Bronchial epithelial cell (primary cell): ENCODE measurements around the gene GNMT. TPM values are rescaled to one million over a fixed set of nuclear protein-coding genes. Genes with fewer than 3 reads are reported as not detected.
A peak's percentile ranks its signal among the peaks of the same experiment; 100 is the strongest.

Source experiments
- DNase-seq: peaks from one replicate; pipeline ENCODE4 v3.0.0-alpha.2; 2010; ENCODE audit warnings: low read depth
- FAIRE-seq: peaks from 2 replicates; lab custom pipeline; 2011; peaks lifted over from hg19 to GRCh38; lab: Jason Lieb, UNC
- H3K27me3 ChIP-seq: 2 replicates; pipeline ENCODE4 v1.5.1; 2011; ENCODE audit warnings: low read length; ENCODE audit not compliant: control insufficient read depth, insufficient read depth
- H3K36me3 ChIP-seq: 2 replicates; pipeline ENCODE4 v1.5.1; 2011; ENCODE audit warnings: low read length; ENCODE audit not compliant: control insufficient read depth, insufficient read depth
- H3K4me3 ChIP-seq: 2 replicates; pipeline ENCODE4 v1.5.1; 2011; ENCODE audit warnings: mild to moderate bottlenecking, low read depth, low read length, control low read depth
- CTCF ChIP-seq: IDR thresholded peaks from 2 replicates; pipeline ENCODE4 v1.5.1; 2011; ENCODE audit warnings: mild to moderate bottlenecking, moderate library complexity, low read length, control low read depth, inconsistent platforms; ENCODE audit not compliant: insufficient read depth, severe bottlenecking
- total RNA-seq: library from RNA; depleted of rRNA; stranded (reverse); fragments of >200 nt; gene quantifications from 2 replicates; pipeline ENCODE4 v1.2.1, GENCODE V29; 2014

The GNMT gene
- total RNA-seq, 1 donor from 2014 or later, result 0.26 TPM

- peak within 1 kb of the TSS; percentile 65 for H3K4me3 ChIP-seq
- H3K27me3 ChIP-seq, result no peaks in the 10 kb centered on the region
- FAIRE-seq (no peak), DNase-seq (peak; percentile 60)
- TF ChIP-seq CTCF, result no peak
- no peaks in the 10 kb centered on the region for H3K36me3 ChIP-seq
Measured at GRCh38 chr6:42978839-42979522, 18.4 kb downstream of the GNMT start, which contains the start of gene PEX6. Gene PEX6 (minus strand): TSS chr6:42979181. CDS start chr6:42979150, 31 bp downstream.

GRCh38 chr6:42979523-42980177 is 19.1 kb downstream of the GNMT start:
- Histone ChIP-seq H3K27me3 (no peaks in the 10 kb centered on the region), H3K4me3 (peak overlapping the region; percentile 65), H3K36me3 (no peaks in the 10 kb centered on the region)
- no peak for TF ChIP-seq CTCF
- DNase-seq, result peak; percentile 80
- peak; percentile 32 for FAIRE-seq

- Histone ChIP-seq H3K27me3 (no peaks in the 10 kb centered on the region), H3K36me3 (no peaks in the 10 kb centered on the region), H3K4me3 (no peak overlapping the region)
- TF ChIP-seq CTCF, result no peak
- no peak for FAIRE-seq
- DNase-seq, result no peak
Measured at GRCh38 chr6:42981836-42982235, 21.3 kb downstream of the GNMT start.

- FAIRE-seq (no peak), DNase-seq (peak; percentile 97)
- TF ChIP-seq CTCF, result no peak
- peak within 1 kb of the TSS; percentile 78 for H3K4me3 ChIP-seq
- H3K27me3 ChIP-seq, result no peaks in the 10 kb centered on the region
- H3K36me3 ChIP-seq, result no peaks in the 10 kb centered on the region
Measured at GRCh38 chr6:42984001-42984923, 23.7 kb downstream of the GNMT start, which contains the start of gene PPP2R5D. Gene PPP2R5D (plus strand): TSS chr6:42984570. CDS start chr6:42984678, 108 bp downstream.

GRCh38 chr6:42984924-42985475 is 24.4 kb downstream of the GNMT start:
- no peak for DNase-seq
- Histone ChIP-seq H3K4me3 (peak overlapping the region; percentile 78), H3K36me3 (no peaks in the 10 kb centered on the region), H3K27me3 (no peaks in the 10 kb centered on the region)
- no peak for TF ChIP-seq CTCF
- no peak for FAIRE-seq
